ENCODE measurements around the gene ERAL1. TPM values are rescaled to one million over a fixed set of nuclear protein-coding genes. Genes with fewer than 3 reads are reported as not detected.
A peak's percentile ranks its signal among the peaks of the same experiment; 100 is the strongest.

Gene ERAL1
- total and polyA plus RNA-seq, 2 of the 13 experiments (the other 11 are each of a cell fraction or from before 2014, with no cell fraction given): 46.9 to 72.2 TPM

GRCh38 chr17:28878981-28879380, 24.2 kb downstream of the ERAL1 start (continued):
- TF ChIP-seq PATZ1 (CRISPR knock-in tag; IDR thresholded peaks at IDR 0.05): peak; percentile 31; the same call in 1 of the 2 replicates
- TF ChIP-seq GFI1 (CRISPR knock-in tag; IDR thresholded peaks at IDR 0.05; ENCODE audit: borderline replicate concordance): no peak
- no peak for TF ChIP-seq ZBTB7A (CRISPR knock-in tag; IDR thresholded peaks at IDR 0.05)
- TF ChIP-seq ZNF614 (CRISPR knock-in tag; IDR thresholded peaks at IDR 0.05; ENCODE audit: borderline replicate concordance): 0 out of 2 replicates have a peak, but pooled peaks have one; percentile 30
- peak; percentile 27; the same call in 1 of the 2 replicates for TF ChIP-seq ZFX (CRISPR knock-in tag; IDR thresholded peaks at IDR 0.05; ENCODE audit: low read depth)
- TF ChIP-seq PAWR (CRISPR knock-in tag; IDR thresholded peaks at IDR 0.05; ENCODE audit: borderline replicate concordance): no peak
- peak; percentile 37; the same call in 1 of the 2 replicates for TF ChIP-seq CBX5 (CRISPR knock-in tag; IDR thresholded peaks at IDR 0.05; ENCODE audit: borderline replicate concordance)
- peak; percentile 74 for TF ChIP-seq RAD21 (CRISPR knock-in tag; IDR thresholded peaks at IDR 0.05)

- H3K27ac ChIP-seq (ENCODE audit: extremely low read length, insufficient read depth, low read length): no peak overlapping the region
- ATAC-seq (no peak), DNase-seq (ENCODE audit: low spot score) (no peak), FAIRE-seq (no peak)
- no peak overlapping the region for H3K4me3 ChIP-seq (replicated peaks in 1 of 3; ENCODE audit: insufficient read depth in 1 of 3, low read depth in 2 of 3, low read length in 3 of 3)
- H3K4me2 ChIP-seq (ENCODE audit: low read depth, low read length): no peak overlapping the region
- peaks cover 26 to 54% of the 10 kb centered on the region in 2 experiments for H3K36me3 ChIP-seq (replicated peaks in 1 of 2; ENCODE audit: control insufficient read depth in 1 of 2, insufficient read depth in 2 of 2, low read length in 2 of 2)
- H3K27me3 ChIP-seq (ENCODE audit: control insufficient read depth in 1 of 2, insufficient read depth in 2 of 2, low read length in 2 of 2): no peaks in the 10 kb centered on the region
- H4K20me1 ChIP-seq (ENCODE audit: insufficient read depth, low read length): no peaks in the 10 kb centered on the region
- TSS peak; percentile 51 for BruUV-seq (replicated peaks)
- no peak overlapping the region for H3K9ac ChIP-seq (ENCODE audit: insufficient read depth, low read depth, low read length)
- ChIA-PET POLR2A (interaction anchor here (1.2 to 1.4 kb wide), 2 partner anchors 12 to 22 kb away, joined by 3 to 5 read pairs; no protein-coding TSS in a partner anchor), CTCF (ENCODE audit: low intra/inter-chr PET ratio, low total read pairs) (interaction anchor here (1.9 to 2.4 kb wide), 2 partner anchors 23 to 116 kb away, joined by 6 to 20 read pairs; partner anchors contain the start of gene DHRS13)
- no peak overlapping the region for H2AFZ ChIP-seq (ENCODE audit: low read length)
- H3K4me1 ChIP-seq (ENCODE audit: insufficient read depth, low read length): no peaks in the 10 kb centered on the region
- 84% methylated on average over 9 of the region's 9 CpGs for WGBS (ENCODE audit: low lambda C conversion rate)
- in situ Hi-C loops (cut with HindIII; ENCODE audit: extremely low pct_ligation_motif_present, low pct_unique_long_range_greater_than_20kb) (loop anchor here (10.0 to 25.0 kb wide), 2 partner anchors 115 to 243 kb away; partner anchors contain the start of gene BLTP2), intact Hi-C loops (cut with micrococcal nuclease; ENCODE audit: unreplicated experiment) (loop anchor here (1.0 kb wide), 1 partner anchor 117 kb away; no protein-coding TSS in a partner anchor)
- no peaks in the 10 kb centered on the region for H3K9me3 ChIP-seq (ENCODE audit: low read length)
- H3K79me2 ChIP-seq (ENCODE audit: insufficient read depth, low read length): no peaks in the 10 kb centered on the region
- TF ChIP-seq HMGXB4 (CRISPR knock-in tag; IDR thresholded peaks at IDR 0.05; ENCODE audit: borderline replicate concordance in 1 of 2, low read depth in 1 of 2) (no peak), ZNF629 (CRISPR knock-in tag; conservative IDR thresholded peaks at IDR 0.05) (no peak), NR2C2 (CRISPR knock-in tag; IDR thresholded peaks at IDR 0.05; ENCODE audit: borderline replicate concordance) (no peak), MLLT10 (CRISPR knock-in tag; IDR thresholded peaks at IDR 0.05) (no peak), BORCS8-MEF2B (CRISPR knock-in tag; IDR thresholded peaks at IDR 0.05) (no peak), CEBPG (CRISPR knock-in tag; IDR thresholded peaks at IDR 0.05) (no peak)
- TF ChIP-seq, protein P1, sequence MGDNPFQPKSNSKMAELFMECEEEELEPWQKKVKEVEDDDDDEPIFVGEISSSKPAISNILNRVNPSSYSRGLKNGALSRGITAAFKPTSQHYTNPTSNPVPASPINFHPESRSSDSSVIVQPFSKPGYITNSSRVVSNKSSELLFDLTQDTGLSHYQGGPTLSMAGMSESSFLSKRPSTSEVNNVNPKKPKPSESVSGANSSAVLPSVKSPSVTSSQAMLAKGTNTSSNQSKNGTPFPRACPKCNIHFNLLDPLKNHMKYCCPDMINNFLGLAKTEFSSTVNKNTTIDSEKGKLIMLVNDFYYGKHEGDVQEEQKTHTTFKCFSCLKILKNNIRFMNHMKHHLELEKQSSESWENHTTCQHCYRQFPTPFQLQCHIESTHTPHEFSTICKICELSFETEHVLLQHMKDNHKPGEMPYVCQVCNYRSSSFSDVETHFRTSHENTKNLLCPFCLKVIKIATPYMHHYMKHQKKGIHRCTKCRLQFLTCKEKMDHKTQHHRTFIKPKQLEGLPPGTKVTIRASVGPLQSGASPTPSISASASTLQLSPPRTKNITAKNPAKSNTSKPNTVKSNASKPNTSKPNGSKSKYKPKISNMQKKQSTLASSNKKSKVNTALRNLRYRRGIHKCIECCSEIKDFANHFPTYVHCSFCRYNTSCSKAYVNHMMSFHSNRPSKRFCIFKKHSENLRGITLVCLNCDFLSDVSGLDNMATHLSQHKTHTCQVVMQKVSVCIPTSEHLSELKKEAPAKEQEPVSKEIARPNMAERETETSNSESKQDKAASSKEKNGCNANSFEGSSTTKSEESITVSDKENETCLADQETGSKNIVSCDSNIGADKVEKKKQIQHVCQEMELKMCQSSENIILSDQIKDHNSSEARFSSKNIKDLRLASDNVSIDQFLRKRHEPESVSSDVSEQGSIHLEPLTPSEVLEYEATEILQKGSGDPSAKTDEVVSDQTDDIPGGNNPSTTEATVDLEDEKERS (CRISPR knock-in tag; IDR thresholded peaks at IDR 0.05): no peak
These were observed 25.2 kb downstream of the ERAL1 start for GRCh38 chr17:28879886-28880571.

Data from HepG2 (cell line).